ENCODE measurements around the gene KASH5.

The KASH5 gene

DNA sequence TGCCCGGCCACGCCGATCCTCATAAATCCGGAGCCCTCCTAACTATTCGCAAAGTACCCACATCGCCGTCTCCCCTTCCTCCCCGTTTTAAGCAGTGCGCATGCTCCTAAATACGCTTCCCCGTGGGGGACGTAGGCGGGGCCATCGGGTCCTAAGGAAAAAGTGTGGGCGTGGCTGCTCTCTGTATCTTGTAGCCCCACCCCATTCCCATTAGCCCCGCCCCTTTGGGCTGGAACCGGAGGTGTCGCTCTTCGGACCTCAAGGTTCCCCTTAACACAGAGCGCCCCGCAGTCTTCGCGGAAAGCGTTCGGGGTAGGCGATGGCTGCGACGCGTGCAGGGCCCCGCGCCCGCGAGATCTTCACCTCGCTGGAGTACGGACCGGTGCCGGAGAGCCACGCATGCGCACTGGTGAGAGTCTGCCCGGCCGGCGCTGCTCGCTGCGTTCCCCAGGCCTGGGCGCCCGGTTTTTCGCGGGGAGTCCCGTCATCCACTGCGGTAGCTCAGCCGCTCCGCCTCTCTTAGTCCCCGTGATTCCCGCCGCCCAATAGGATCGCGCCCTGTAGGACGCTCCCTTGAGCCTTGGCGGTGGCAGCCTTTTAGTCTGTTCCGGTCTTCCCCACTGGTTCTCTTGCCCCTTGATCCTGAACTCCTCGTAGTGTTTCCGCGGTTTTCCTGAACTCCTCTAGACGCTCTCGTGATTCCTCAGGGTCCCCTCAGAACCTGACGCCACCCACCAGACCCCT, 65.1 kb downstream of the KASH5 start, which contains the start of gene ALDH16A1 (continued):
- TF ChIP-seq ZNF114 (tag by site-specific recombination; IDR thresholded peaks at IDR 0.05) (no peak), ZNF146 (tag by site-specific recombination; IDR thresholded peaks at IDR 0.05) (no peak), ZNF514 (tag by site-specific recombination; IDR thresholded peaks at IDR 0.05) (no peak), HOXA7 (CRISPR knock-in tag; IDR thresholded peaks at IDR 0.05; ENCODE audit: borderline replicate concordance) (no peak), ZBTB21 (tag by site-specific recombination; IDR thresholded peaks at IDR 0.05) (no peak), ZNF76 (tag by site-specific recombination; IDR thresholded peaks at IDR 0.05; ENCODE audit: borderline replicate concordance, low read depth) (peak; percentile 95; the same call in 1 of the 2 replicates), ZNF629 (tag by site-specific recombination; IDR thresholded peaks at IDR 0.05) (no peak; the same call in none of the 2 replicates), ZNF658 (tag by site-specific recombination; IDR thresholded peaks at IDR 0.05) (no peak), HOXD13 (CRISPR knock-in tag; IDR thresholded peaks at IDR 0.05; ENCODE audit: borderline replicate concordance) (no peak), ZBTB26 (tag by site-specific recombination; optimal IDR thresholded peaks at IDR 0.05) (peak; percentile 31), OSR2 (tag by site-specific recombination; IDR thresholded peaks at IDR 0.05) (no peak), ZBTB17 (tag by site-specific recombination; IDR thresholded peaks at IDR 0.05) (no peak), RBAK (tag by site-specific recombination; IDR thresholded peaks at IDR 0.05) (no peak), ZNF843 (tag by site-specific recombination; IDR thresholded peaks at IDR 0.05) (no peak), SP7 (tag by site-specific recombination; IDR thresholded peaks at IDR 0.05) (peak; percentile 59), REST (tag by site-specific recombination; IDR thresholded peaks at IDR 0.05) (no peak), TCF7L2 (IDR thresholded peaks at IDR 0.05; ENCODE audit: borderline replicate concordance, low read depth, low read length) (no peak), ZNF513 (tag by site-specific recombination; IDR thresholded peaks at IDR 0.05) (no peak), ZNF214 (tag by site-specific recombination; IDR thresholded peaks at IDR 0.05; ENCODE audit: borderline replicate concordance) (no peak)
- TF ChIP-seq, protein P1, sequence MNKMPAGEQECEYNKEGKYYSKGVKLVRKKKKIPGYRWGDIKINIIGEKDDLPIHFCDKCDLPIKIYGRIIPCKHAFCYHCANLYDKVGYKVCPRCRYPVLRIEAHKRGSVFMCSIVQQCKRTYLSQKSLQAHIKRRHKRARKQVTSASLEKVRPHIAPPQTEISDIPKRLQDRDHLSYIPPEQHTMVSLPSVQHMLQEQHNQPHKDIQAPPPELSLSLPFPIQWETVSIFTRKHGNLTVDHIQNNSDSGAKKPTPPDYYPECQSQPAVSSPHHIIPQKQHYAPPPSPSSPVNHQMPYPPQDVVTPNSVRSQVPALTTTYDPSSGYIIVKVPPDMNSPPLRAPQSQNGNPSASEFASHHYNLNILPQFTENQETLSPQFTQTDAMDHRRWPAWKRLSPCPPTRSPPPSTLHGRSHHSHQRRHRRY (tag by site-specific recombination; IDR thresholded peaks at IDR 0.05): no peak
- TF ChIP-seq, protein P2, sequence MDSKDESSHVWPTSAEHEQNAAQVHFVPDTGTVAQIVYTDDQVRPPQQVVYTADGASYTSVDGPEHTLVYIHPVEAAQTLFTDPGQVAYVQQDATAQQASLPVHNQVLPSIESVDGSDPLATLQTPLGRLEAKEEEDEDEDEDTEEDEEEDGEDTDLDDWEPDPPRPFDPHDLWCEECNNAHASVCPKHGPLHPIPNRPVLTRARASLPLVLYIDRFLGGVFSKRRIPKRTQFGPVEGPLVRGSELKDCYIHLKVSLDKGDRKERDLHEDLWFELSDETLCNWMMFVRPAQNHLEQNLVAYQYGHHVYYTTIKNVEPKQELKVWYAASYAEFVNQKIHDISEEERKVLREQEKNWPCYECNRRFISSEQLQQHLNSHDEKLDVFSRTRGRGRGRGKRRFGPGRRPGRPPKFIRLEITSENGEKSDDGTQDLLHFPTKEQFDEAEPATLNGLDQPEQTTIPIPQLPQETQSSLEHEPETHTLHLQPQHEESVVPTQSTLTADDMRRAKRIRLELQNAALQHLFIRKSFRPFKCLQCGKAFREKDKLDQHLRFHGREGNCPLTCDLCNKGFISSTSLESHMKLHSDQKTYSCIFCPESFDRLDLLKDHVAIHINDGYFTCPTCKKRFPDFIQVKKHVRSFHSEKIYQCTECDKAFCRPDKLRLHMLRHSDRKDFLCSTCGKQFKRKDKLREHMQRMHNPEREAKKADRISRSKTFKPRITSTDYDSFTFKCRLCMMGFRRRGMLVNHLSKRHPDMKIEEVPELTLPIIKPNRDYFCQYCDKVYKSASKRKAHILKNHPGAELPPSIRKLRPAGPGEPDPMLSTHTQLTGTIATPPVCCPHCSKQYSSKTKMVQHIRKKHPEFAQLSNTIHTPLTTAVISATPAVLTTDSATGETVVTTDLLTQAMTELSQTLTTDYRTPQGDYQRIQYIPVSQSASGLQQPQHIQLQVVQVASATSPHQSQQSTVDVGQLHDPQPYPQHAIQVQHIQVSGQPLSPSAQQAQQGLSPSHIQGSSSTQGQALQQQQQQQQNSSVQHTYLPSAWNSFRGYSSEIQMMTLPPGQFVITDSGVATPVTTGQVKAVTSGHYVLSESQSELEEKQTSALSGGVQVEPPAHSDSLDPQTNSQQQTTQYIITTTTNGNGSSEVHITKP (tag by site-specific recombination; IDR thresholded peaks at IDR 0.05): peak; percentile 56
- TF ChIP-seq, protein P3, sequence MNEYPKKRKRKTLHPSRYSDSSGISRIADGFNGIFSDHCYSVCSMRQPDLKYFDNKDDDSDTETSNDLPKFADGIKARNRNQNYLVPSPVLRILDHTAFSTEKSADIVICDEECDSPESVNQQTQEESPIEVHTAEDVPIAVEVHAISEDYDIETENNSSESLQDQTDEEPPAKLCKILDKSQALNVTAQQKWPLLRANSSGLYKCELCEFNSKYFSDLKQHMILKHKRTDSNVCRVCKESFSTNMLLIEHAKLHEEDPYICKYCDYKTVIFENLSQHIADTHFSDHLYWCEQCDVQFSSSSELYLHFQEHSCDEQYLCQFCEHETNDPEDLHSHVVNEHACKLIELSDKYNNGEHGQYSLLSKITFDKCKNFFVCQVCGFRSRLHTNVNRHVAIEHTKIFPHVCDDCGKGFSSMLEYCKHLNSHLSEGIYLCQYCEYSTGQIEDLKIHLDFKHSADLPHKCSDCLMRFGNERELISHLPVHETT (tag by site-specific recombination; IDR thresholded peaks at IDR 0.05): 0 out of 2 replicates have a peak, but pooled peaks have one; percentile 5

All from HEK293 (cell line).